ENCODE measurements around the gene SLC2A11.
"Not testable (repeated sequence)": the region's sequence is repeated elsewhere in the genome, so short reads cannot be mapped to it uniquely, and the experiment has no call there.

The SLC2A11 gene

DNA sequence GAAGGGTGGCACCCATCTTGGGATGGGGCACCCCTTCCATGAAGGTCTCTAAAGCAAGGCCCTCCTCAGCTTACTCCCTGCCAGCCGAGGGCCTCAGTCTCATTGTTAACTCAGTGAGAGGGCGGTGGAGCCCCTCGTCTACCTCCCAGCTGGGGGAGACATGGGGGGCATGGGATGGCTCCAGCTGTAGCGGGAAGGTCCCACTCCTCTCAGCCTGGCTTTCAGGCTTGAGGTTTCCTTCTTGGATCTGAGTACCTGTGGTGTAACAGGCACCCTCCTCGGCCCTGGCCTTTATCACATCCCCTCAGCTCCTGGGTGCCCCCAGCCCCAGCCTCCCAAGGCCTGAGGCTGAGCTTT, 38.5 kb downstream of the SLC2A11 start:
- H3K4me3 ChIP-seq (ENCODE audit: low read length): no peak overlapping the region
- TF ChIP-seq ZNF274 (IDR thresholded peaks at IDR 0.05; ENCODE audit: low read depth, low read length): no peak

DNA sequence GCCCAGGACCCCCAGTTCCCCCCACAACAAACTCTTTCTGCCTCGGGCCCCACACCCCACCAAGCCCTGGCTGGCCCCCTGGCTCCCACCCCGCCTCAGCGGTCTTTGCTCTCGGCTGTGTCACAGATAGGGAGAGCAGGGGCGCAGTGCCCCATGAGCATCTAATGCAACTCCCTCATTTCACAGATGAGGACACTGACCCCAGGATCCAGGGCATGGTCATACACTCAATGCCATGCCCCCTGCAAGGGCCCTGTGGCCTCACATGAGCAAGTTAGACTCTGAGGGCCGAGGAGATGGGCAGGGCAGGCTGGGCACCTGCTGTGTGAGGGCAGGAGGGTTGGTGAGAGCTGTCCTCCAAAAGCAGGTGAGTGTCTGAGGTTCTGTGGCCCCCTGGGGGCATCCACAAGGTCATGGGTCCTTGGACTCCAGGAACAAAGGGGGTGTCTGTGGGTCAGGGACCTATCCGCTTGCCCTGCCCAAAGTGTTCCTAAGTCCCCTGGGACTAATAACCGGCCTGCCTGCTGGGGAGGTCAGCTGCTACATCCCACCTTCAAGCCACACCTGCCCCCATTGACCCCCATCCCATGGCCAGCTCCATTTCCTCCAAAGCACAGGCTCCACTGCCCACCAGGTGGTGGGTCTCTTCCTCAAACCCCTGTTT, 39.0 kb downstream of the SLC2A11 start:
- H3K4me3 ChIP-seq (ENCODE audit: low read length): no peak overlapping the region
- no peak for TF ChIP-seq ZNF274 (IDR thresholded peaks at IDR 0.05; ENCODE audit: low read depth, low read length)

- no peak for TF ChIP-seq ZNF274 (IDR thresholded peaks at IDR 0.05; ENCODE audit: low read depth, low read length)
- H3K4me3 ChIP-seq (ENCODE audit: low read length): no peak overlapping the region
Observed at GRCh38 chr22:23897320-23897719, 39.6 kb downstream of the SLC2A11 start.

- H3K4me3 ChIP-seq (ENCODE audit: low read length): no peak overlapping the region
- TF ChIP-seq ZNF274 (IDR thresholded peaks at IDR 0.05; ENCODE audit: low read depth, low read length): no peak
Observed at GRCh38 chr22:23898006-23898974, 40.6 kb downstream of the SLC2A11 start.

DNA sequence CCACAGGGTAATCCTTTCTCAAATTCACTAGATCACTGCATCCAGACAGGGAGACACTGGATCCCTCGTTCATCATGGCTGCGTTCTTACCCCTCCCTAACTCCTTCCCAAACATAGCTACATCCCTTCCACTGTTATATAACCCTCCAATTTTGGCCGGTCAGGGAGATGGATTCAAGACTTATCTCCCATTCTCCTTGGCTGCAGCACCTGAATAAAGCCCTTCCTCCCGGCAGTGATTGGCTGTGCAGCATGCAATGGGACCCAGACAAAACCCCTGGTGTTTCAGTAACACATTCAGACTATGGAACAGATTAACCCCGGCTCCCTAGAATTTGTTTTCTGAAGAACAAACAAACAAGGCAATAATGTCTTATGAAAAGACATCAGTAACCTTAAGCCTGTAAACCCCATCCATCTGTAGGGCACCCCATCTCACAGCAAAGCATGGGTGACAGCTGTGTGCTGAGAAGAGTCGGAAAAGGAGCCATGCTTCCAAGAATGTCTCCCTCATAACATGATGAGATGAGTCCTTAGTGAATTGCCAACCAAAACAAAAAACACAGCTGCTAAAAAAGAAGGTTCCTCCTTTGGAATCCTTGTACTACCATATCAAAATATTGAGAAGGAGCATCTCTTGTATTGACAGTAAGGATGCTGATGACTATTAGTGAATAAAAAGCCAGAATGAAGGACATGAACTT, 41.5 kb downstream of the SLC2A11 start:
- TF ChIP-seq ZNF274 (IDR thresholded peaks at IDR 0.05; ENCODE audit: low read depth, low read length): no peak
- no peak overlapping the region for H3K4me3 ChIP-seq (ENCODE audit: low read length)

DNA sequence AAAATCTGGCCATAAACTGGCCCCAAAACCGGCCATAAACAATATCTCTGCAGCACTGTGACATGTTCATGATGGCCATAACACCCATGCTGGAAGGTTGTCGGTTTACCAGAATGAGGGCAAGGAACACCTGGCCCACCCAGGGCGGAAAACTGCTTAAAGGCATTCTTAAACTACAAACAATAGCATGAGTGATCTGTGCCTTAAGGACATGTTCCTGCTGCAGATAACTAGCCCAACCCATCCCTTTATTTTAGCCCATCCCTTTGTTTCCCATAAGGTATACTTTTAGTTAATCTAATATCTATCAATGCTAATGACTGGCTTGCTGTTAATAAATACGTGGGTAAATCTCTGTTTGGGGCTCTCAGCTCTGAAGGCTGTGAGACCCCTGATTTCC, 42.6 kb downstream of the SLC2A11 start:
- H3K4me3 ChIP-seq (ENCODE audit: low read length): not testable (repeated sequence)

DNA sequence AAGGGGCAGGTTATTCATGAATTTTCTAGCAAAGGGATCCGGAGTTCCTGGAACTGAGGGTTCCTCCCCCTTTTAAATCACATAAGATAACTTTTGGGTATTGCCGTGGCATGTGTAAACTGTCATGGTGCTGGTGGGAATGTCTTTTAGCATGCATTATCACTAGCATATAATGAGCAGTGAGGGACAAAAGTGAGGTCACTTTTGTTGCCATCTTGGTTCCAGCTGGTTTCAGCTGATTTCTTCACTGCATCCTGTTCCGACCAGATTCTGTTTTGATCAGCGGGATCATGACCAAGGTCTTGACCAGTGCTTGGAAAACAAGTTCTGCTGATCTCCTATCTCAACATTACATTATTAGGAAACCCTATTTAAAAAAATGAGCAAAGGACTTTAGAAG, 43.9 kb downstream of the SLC2A11 start:
- H3K4me3 ChIP-seq (ENCODE audit: low read length): no peak overlapping the region
- no peak for TF ChIP-seq ZNF274 (IDR thresholded peaks at IDR 0.05; ENCODE audit: low read depth, low read length)

DNA sequence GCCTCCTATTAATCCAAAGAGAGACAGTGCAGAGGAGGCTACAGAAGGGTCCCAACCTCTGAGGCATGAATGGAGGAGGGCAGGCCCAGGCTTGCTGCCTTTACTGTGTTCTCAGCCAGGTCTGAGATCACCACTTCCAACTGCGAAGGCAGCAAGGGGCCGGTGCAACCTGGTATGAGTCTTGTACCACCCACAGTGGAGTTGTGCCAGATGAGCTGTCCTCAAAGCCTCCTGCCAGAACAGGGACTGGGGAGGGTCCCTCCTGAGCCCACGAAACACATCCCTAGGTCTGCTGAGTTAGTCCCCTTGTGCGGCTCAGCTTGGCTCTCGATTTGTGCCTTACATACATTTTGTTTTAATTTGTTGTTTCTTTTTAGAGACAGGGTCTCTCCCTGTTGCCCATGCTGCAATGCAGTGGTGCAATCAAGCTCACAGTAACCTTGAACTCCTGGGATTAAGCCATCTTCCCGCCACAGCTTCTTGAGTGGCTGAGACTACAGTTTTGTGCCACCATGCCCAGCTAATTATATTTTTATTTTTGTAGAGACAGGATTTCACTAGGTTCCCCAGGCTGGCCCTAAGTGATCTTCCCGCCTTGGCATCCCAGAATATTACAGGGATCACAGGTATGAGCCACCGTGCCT, 45.8 kb downstream of the SLC2A11 start:
- no peak for TF ChIP-seq ZNF274 (IDR thresholded peaks at IDR 0.05; ENCODE audit: low read depth, low read length)
- no peak overlapping the region for H3K4me3 ChIP-seq (ENCODE audit: low read length)

DNA sequence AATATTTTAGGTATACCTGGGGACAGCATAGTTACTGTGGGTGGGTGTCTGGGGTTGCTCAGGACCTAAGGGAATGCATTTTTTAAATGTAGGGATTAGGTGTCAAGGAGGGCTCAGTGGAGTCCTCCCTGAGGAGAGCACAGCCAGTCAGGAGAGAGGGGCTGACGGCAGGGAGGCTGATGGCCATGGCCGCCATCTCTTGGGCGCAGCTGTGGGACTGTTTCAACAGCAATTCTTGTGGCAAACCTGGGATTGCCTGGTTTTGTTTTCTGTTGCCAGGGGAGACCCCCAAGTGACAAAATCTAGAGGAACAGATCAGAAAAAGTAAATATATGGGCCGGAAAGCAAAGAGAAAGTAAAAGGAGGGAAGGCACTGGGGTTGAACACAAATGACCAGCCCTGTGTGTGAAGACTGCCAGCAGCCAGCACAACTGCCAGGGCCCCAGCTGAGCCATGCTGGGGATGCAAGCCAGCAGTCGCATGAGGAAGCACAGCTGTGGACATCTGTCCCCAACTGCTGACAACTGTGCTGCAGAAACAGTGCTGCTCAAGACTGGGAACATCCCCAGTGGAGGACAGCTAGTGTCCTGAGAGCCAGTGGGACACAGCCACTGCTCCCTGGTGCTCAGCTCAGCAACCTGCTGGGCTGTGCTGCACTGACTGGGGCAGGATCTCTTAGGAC, 47.0 kb downstream of the SLC2A11 start:
- no peak for TF ChIP-seq ZNF274 (IDR thresholded peaks at IDR 0.05; ENCODE audit: low read depth, low read length)
- no peak overlapping the region for H3K4me3 ChIP-seq (ENCODE audit: low read length)

DNA sequence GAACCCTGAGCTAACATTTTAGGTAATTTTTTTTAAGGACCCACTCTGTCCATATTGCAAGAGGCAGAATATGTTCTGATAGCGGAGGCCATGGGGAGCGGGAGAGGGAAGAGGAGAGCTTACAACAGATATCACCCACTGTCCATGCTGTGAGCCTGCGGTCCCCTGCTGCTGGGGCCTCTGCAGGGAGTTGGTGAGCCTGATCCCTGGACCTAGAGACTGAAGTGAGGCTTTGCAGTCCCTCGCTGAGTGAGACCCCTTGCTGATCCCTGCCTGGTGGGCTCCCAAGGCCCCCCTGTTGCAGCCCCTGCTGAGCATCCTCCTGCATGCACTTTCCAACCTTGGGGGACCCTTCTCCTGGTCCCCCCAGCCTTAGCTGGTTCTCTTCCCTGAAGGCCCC, 49.0 kb downstream of the SLC2A11 start:
- no peak overlapping the region for H3K4me3 ChIP-seq (ENCODE audit: low read length)
- no peak for TF ChIP-seq ZNF274 (IDR thresholded peaks at IDR 0.05; ENCODE audit: low read depth, low read length)

GRCh38 chr22:23907423-23907822, 49.7 kb downstream of the SLC2A11 start:
- H3K4me3 ChIP-seq (ENCODE audit: low read length): not testable (repeated sequence)

- H3K4me3 ChIP-seq (ENCODE audit: low read length): no peak overlapping the region
- no peak for TF ChIP-seq ZNF274 (IDR thresholded peaks at IDR 0.05; ENCODE audit: low read depth, low read length)
Observed at GRCh38 chr22:23908587-23909205, 51.0 kb downstream of the SLC2A11 start.

GRCh38 chr22:23909296-23909898, 51.7 kb downstream of the SLC2A11 start:
- no peak overlapping the region for H3K4me3 ChIP-seq (ENCODE audit: low read length)
- no peak for TF ChIP-seq ZNF274 (IDR thresholded peaks at IDR 0.05; ENCODE audit: low read depth, low read length)

Measured in GM08714 (cell line).